ENCODE results near the gene ABHD11.

The ABHD11 gene

DNA sequence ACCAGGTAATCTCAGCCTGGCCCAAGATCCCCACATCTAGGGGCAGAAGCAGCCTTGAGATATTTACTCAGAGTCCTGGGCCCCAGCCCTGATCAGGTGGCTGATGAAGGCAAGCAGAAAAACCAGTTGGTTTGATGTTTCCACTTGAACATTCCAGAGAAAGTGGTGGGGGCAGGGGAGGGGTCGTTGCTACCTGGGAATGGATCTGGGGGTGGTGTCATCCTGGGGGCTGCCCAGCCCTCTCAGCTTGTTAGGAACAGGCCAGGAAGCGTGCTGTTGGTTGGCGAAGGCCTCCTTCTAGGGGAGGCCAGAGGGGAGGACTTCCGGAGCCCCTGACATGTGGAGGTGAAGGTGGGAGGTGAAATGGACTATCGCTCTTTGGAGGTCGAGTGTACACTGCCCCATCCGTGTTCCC is 3.7 kb upstream of the ABHD11 start:
- H3K27ac ChIP-seq (ENCODE audit: low read depth, low read length), result peak overlapping the region; percentile 96

DNA sequence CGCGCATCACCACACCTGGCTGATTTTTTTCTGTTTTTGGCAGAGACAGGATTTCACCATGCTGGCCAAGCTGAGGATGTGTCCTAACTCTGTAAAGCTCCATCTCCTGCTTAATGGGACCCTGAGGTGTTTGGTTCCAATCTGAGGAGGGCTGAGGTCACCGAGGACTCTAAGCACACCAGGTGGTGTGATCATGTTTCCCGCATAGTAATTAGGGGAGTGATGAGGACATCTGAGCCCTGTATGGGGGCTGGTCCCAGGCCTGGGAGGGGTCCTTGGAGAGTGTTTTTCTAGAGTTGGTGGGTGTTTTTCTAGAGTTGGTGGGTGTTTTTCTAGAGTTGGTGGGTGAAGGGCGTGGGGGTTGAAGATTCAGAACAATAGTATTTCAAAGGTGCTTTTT is 3.0 kb upstream of the ABHD11 start:
- peak overlapping the region; percentile 28 for H3K9ac ChIP-seq (ENCODE audit: low read depth, low read length)
- peaks cover 35% of the 10 kb centered on the region for H3K4me1 ChIP-seq (ENCODE audit: control insufficient read depth, insufficient read depth, low read length)
- H3K27me3 ChIP-seq (ENCODE audit: control insufficient read depth, insufficient read depth, low read length), result peaks cover 9% of the 10 kb centered on the region
- peak overlapping the region; percentile 96 for H3K27ac ChIP-seq (ENCODE audit: low read depth, low read length)
- no peaks in the 10 kb centered on the region for H3K9me3 ChIP-seq (ENCODE audit: control insufficient read depth, insufficient read depth, low read length)
- H3K36me3 ChIP-seq (ENCODE audit: control insufficient read depth, insufficient read depth, low read length), result peaks cover 13% of the 10 kb centered on the region
- peak overlapping the region; percentile 5; the same call in 1 of the 2 replicates for H3K4me3 ChIP-seq (ENCODE audit: low read depth, low read length)

More for the DNA sequence above, 3.7 kb upstream of the ABHD11 start:
- Histone ChIP-seq H3K4me1 (ENCODE audit: control insufficient read depth, insufficient read depth, low read length) (peaks cover 35% of the 10 kb centered on the region), H3K4me3 (ENCODE audit: low read depth, low read length) (peak overlapping the region; percentile 50), H3K27me3 (ENCODE audit: control insufficient read depth, insufficient read depth, low read length) (peaks cover 9% of the 10 kb centered on the region), H3K9ac (ENCODE audit: low read depth, low read length) (peak overlapping the region; percentile 88), H3K36me3 (ENCODE audit: control insufficient read depth, insufficient read depth, low read length) (peaks cover 5% of the 10 kb centered on the region), H3K9me3 (ENCODE audit: control insufficient read depth, insufficient read depth, low read length) (no peaks in the 10 kb centered on the region)

DNA sequence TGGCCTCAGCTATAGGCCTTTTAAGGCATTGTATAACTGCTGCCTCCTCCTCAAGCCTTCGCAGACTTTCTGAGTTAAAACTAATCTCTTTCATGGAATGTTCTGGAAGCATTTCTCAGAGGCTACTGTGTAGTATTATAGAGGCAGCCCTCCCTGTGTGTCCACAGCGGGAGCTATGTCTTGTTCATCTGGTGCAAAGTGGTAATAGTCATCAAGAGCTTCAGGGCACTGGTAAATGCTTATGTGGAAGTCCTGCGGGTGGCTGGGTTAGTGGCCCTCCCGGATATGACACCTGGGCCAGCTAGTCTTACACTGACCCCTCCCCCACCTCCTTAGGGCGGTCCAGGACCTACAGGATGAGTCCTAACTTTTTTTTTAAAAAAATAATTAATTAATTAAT is 2.2 kb upstream of the ABHD11 start:
- Histone ChIP-seq H3K27me3 (ENCODE audit: control insufficient read depth, insufficient read depth, low read length) (peaks cover 9% of the 10 kb centered on the region), H3K27ac (ENCODE audit: low read depth, low read length) (peak overlapping the region; percentile 46), H3K9me3 (ENCODE audit: control insufficient read depth, insufficient read depth, low read length) (no peaks in the 10 kb centered on the region), H3K36me3 (ENCODE audit: control insufficient read depth, insufficient read depth, low read length) (peaks cover 19% of the 10 kb centered on the region), H3K4me3 (ENCODE audit: low read depth, low read length) (no peak overlapping the region), H3K4me1 (ENCODE audit: control insufficient read depth, insufficient read depth, low read length) (peaks cover 35% of the 10 kb centered on the region), H3K9ac (ENCODE audit: low read depth, low read length) (no peak overlapping the region)

DNA sequence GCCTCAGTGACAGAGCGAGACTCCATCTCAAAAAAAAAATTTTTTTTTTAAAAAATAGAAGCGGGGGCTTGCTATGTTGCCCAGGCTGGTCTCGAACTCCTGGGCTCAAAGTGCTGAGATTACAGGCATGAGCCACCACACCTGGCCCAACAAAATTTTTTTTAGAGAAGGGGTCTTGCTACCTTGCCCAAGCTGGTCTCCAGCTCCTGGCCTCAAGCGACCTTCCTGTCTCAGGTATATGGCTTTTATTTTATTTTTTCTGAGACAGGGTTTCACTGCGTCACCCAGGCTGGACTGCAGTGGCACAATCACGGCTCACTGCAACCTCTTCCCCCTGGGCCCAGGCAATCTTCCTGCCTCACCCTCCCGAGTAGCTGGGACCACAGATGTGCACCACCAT is 1.6 kb upstream of the ABHD11 start:
- peaks cover 22% of the 10 kb centered on the region for H3K36me3 ChIP-seq (ENCODE audit: control insufficient read depth, insufficient read depth, low read length)
- H3K27ac ChIP-seq (ENCODE audit: low read depth, low read length), result peak overlapping the region; percentile 46
- no peak overlapping the region for H3K9ac ChIP-seq (ENCODE audit: low read depth, low read length)
- H3K4me1 ChIP-seq (ENCODE audit: control insufficient read depth, insufficient read depth, low read length), result peaks cover 35% of the 10 kb centered on the region
- no peaks in the 10 kb centered on the region for H3K9me3 ChIP-seq (ENCODE audit: control insufficient read depth, insufficient read depth, low read length)
- H3K4me3 ChIP-seq (ENCODE audit: low read depth, low read length), result no peak overlapping the region
- H3K27me3 ChIP-seq (ENCODE audit: control insufficient read depth, insufficient read depth, low read length), result peaks cover 9% of the 10 kb centered on the region

DNA sequence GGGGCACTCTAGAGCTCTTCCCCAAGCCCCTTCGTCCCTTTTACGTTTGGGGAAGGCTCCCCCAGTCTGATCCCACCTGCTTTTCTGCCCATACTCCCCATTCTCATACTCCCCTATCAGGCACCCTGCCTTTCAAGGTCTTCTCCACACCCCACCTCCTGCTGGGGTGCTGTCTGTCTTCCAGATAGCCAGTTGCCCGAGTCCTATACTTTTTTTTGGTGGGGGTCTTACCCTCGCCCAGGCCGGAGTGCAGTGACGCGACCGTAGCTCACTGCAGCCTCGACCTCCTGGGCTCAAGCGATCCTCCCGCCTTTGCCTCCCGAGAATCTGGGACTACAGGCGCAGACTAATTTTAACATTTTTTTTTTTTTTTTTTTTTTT is 775 bp upstream of the ABHD11 start:
- H3K4me1 ChIP-seq (ENCODE audit: control insufficient read depth, insufficient read depth, low read length), result peaks cover 39% of the 10 kb centered on the region
- H3K4me3 ChIP-seq (ENCODE audit: low read depth, low read length), result peak overlapping the region; percentile 84
- peak overlapping the region; percentile 92 for H3K27ac ChIP-seq (ENCODE audit: low read depth, low read length)
- peak overlapping the region; percentile 95 for H3K9ac ChIP-seq (ENCODE audit: low read depth, low read length)
- no peaks in the 10 kb centered on the region for H3K9me3 ChIP-seq (ENCODE audit: control insufficient read depth, insufficient read depth, low read length)
- H3K36me3 ChIP-seq (ENCODE audit: control insufficient read depth, insufficient read depth, low read length), result peaks cover 22% of the 10 kb centered on the region
- peaks cover 9% of the 10 kb centered on the region for H3K27me3 ChIP-seq (ENCODE audit: control insufficient read depth, insufficient read depth, low read length)

DNA sequence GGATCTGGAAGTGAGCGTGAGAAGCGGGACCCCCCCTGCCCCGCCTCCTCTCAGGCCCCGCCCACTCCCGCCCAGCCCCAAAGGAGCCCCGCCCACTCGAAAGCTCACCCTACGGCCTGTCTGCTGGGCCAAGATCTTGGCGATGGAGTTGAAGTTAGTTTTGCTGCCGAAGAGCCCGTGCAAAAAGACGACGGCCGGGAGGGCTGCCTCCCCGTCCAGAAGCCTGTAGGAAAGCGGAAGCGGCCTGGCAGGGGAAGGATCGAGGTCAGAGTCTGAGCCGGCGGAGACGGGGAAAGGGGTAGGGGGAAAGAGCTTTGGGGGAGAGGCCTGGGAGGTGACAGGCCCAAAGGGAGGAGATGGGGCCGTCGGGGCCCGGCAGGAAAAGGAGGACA is 386 bp downstream of the ABHD11 start:
- peak overlapping the region; percentile 84; the same call in 1 of the 2 replicates for H3K9ac ChIP-seq (ENCODE audit: low read depth, low read length)
- peaks cover 9% of the 10 kb centered on the region for H3K27me3 ChIP-seq (ENCODE audit: control insufficient read depth, insufficient read depth, low read length)
- no peaks in the 10 kb centered on the region for H3K9me3 ChIP-seq (ENCODE audit: control insufficient read depth, insufficient read depth, low read length)
- peaks cover 22% of the 10 kb centered on the region for H3K36me3 ChIP-seq (ENCODE audit: control insufficient read depth, insufficient read depth, low read length)
- H3K4me3 ChIP-seq (ENCODE audit: low read depth, low read length), result peak overlapping the region; percentile 96
- H3K27ac ChIP-seq (ENCODE audit: low read depth, low read length), result peak overlapping the region; percentile 89
- peaks cover 33% of the 10 kb centered on the region for H3K4me1 ChIP-seq (ENCODE audit: control insufficient read depth, insufficient read depth, low read length)

DNA sequence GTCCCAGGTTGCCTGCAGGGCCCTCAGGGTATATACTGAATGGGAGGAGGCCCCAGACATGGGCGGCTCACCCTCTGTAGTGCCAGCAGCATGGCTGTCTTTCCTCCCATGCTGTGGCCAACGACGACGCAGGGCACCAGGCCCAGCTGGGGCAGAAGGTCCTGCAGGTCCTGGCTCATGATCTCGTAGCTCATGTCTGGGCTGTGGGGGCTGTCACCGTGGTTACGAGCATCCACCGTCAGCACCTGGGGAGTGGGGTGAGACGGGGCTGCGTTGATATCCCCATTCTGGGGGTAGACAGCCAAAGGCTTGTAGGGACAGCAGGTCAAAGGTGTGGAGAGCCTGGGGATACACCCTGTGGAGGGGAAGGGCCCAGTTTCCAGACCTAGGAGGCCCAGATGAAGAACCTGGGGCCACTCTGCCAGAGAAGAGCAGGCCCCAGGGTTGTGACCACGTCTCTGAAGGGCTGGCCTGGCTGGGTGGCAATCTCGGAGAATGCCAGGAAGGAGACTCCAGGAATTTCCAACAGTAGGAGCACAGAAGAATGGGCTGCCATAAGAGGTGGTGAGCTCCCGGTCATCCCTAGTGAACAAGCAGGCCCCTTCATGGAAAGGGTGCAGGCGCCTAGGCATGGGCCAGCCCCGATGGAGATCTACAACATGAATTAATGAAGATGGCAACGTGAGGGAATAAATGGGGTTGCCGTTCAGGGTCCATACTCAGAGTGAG is 947 bp downstream of the ABHD11 start:
- no peaks in the 10 kb centered on the region for H3K9me3 ChIP-seq (ENCODE audit: control insufficient read depth, insufficient read depth, low read length)
- H3K27ac ChIP-seq (ENCODE audit: low read depth, low read length), result no peak overlapping the region
- H3K27me3 ChIP-seq (ENCODE audit: control insufficient read depth, insufficient read depth, low read length), result peaks cover 8% of the 10 kb centered on the region
- H3K4me1 ChIP-seq (ENCODE audit: control insufficient read depth, insufficient read depth, low read length), result peaks cover 29% of the 10 kb centered on the region
- H3K36me3 ChIP-seq (ENCODE audit: control insufficient read depth, insufficient read depth, low read length), result peaks cover 22% of the 10 kb centered on the region
- no peak overlapping the region for H3K9ac ChIP-seq (ENCODE audit: low read depth, low read length)
- H3K4me3 ChIP-seq (ENCODE audit: low read depth, low read length), result peak overlapping the region; percentile 96

DNA sequence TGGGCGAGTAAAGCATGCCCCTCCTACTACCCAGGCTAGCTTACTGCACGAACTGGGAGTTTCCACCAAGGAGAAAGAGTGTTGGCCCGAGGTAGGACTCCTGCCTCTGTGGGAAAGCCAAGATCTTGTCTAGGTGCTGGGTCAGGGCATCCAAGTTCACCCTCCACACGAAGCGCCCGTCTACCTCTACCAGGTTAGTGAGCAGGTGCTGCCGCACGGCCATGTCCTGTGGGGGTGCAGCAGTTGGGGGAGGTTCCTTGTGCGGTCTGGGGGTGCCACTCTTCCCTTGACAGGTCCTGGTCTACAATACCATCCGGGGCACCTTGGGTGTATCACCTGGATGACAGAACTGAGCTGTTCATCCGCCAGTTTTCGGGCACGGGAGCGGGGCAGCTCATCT is 1.7 kb downstream of the ABHD11 start:
- H3K9ac ChIP-seq (ENCODE audit: low read depth, low read length), result no peak overlapping the region
- H3K27me3 ChIP-seq (ENCODE audit: control insufficient read depth, insufficient read depth, low read length), result peaks cover 6% of the 10 kb centered on the region
- no peak overlapping the region for H3K27ac ChIP-seq (ENCODE audit: low read depth, low read length)
- H3K36me3 ChIP-seq (ENCODE audit: control insufficient read depth, insufficient read depth, low read length), result peaks cover 22% of the 10 kb centered on the region
- H3K4me3 ChIP-seq (ENCODE audit: low read depth, low read length), result no peak overlapping the region
- H3K4me1 ChIP-seq (ENCODE audit: control insufficient read depth, insufficient read depth, low read length), result peaks cover 22% of the 10 kb centered on the region
- no peaks in the 10 kb centered on the region for H3K9me3 ChIP-seq (ENCODE audit: control insufficient read depth, insufficient read depth, low read length)

DNA sequence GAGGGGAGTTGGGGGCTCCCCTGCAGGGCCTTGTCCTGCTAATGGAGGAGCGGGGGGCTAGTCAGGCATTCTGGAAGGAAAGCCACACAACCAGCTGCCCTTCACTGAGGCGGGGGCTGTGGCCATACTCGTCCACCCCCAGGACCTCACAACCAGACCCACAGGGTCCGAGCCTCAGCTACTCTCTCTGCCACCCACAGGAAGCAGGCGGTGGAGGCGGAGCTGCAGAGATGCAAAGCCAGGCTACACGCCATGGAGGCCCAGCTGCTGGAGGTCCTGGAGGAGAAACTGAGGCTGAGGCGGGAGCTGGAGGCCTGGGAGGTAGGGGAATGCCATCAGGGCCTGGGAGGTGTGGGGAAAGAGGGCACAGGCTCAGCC is 3.1 kb downstream of the ABHD11 start:
- H3K9me3 ChIP-seq (ENCODE audit: control insufficient read depth, insufficient read depth, low read length), result no peaks in the 10 kb centered on the region
- H3K27ac ChIP-seq (ENCODE audit: low read depth, low read length), result peak overlapping the region; percentile 62
- H3K4me3 ChIP-seq (ENCODE audit: low read depth, low read length), result no peak overlapping the region
- peaks cover 11% of the 10 kb centered on the region; the same call in 1 of the 2 replicates for H3K4me1 ChIP-seq (ENCODE audit: control insufficient read depth, insufficient read depth, low read length)
- no peak overlapping the region for H3K9ac ChIP-seq (ENCODE audit: low read depth, low read length)
- H3K36me3 ChIP-seq (ENCODE audit: control insufficient read depth, insufficient read depth, low read length), result peaks cover 22% of the 10 kb centered on the region
- H3K27me3 ChIP-seq (ENCODE audit: control insufficient read depth, insufficient read depth, low read length), result peaks cover 3% of the 10 kb centered on the region

DNA sequence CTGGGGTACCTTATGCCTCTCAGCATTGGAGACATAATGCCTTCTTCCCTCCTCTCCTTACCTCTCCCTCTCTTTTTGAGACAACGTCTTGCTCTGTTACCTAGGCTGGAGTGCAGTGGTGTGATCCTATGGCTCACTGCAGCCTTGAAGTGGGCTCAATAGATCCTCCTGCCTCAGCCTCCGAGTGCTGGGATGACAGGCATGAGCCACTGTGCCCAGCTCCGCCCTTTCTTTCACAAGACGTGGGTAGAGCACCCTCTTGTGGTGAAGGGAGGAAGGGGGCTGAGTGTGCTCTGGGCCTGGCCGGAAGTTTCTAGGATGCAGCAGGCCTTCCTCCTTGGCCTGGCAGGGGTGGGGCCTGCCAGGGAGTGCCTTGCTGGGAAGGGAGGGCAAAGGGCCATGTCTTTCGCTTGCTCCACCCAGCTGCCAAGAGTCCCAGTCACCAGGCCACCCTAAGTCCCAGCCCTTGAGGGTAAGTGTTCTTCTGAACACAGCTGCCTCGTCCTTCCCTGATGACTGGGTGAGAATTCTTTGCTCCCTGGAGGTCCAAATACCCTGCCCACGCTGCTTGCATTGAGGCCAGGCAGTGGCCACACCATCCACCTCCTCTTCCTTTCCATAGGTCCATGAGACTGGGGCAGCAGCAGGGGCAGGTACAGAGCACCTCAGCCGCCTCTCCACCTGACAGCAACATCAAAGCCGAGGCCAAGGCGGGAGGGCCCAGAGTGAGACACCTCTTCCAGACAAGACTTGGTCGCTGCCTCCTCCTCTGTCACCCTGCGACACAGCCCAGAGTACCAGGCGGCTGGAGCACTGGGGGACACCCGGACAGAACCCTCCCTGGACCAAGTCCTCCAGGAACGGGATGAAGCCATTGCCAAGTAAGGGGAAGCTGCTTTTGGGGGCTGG is 3.7 kb downstream of the ABHD11 start:
- no peak overlapping the region for H3K9ac ChIP-seq (ENCODE audit: low read depth, low read length)
- peaks cover 8% of the 10 kb centered on the region; the same call in 1 of the 2 replicates for H3K4me1 ChIP-seq (ENCODE audit: control insufficient read depth, insufficient read depth, low read length)
- peaks cover 22% of the 10 kb centered on the region for H3K36me3 ChIP-seq (ENCODE audit: control insufficient read depth, insufficient read depth, low read length)
- no peaks in the 10 kb centered on the region for H3K27me3 ChIP-seq (ENCODE audit: control insufficient read depth, insufficient read depth, low read length)
- no peaks in the 10 kb centered on the region for H3K9me3 ChIP-seq (ENCODE audit: control insufficient read depth, insufficient read depth, low read length)
- H3K4me3 ChIP-seq (ENCODE audit: low read depth, low read length), result no peak overlapping the region
- H3K27ac ChIP-seq (ENCODE audit: low read depth, low read length), result peak overlapping the region; percentile 62

DNA sequence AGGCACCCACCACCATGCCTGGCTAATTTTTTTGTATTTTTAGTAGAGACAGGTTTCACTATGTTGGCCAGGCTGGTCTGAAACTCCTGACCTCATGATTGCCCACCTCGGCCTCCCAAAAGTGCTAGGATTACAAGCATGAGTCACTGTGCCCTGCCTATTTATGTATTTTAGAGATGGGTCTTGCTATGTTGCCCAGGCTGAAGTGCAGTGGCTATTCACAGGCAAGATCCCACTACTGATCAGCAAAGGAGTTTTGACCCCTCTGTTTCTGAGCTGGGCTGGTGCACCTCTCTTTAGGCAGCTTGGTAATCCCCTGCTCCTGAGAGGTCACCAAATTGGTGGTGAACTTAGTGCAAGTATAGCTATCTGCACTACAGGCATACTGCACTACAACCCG is 6.2 kb downstream of the ABHD11 start:
- Histone ChIP-seq H3K9me3 (ENCODE audit: control insufficient read depth, insufficient read depth, low read length) (no peaks in the 10 kb centered on the region), H3K27me3 (ENCODE audit: control insufficient read depth, insufficient read depth, low read length) (no peaks in the 10 kb centered on the region), H3K9ac (ENCODE audit: low read depth, low read length) (no peak overlapping the region), H3K36me3 (ENCODE audit: control insufficient read depth, insufficient read depth, low read length) (peaks cover 17% of the 10 kb centered on the region), H3K4me1 (ENCODE audit: control insufficient read depth, insufficient read depth, low read length) (peaks cover 4% of the 10 kb centered on the region), H3K27ac (ENCODE audit: low read depth, low read length) (no peak overlapping the region), H3K4me3 (ENCODE audit: low read depth, low read length) (no peak overlapping the region)

All from HUES48 (cell line).